ENCODE results near the gene SNED1. TPM values are rescaled to one million over a fixed set of nuclear protein-coding genes. Genes with fewer than 3 reads are reported as not detected.

The SNED1 gene
- total and polyA plus RNA-seq, 9 of the 15 experiments (the other 6 are each of a cell fraction or from before 2014, with no cell fraction given): 0.03 to 0.07 (median 0.05) TPM; not detected in 5

DNA sequence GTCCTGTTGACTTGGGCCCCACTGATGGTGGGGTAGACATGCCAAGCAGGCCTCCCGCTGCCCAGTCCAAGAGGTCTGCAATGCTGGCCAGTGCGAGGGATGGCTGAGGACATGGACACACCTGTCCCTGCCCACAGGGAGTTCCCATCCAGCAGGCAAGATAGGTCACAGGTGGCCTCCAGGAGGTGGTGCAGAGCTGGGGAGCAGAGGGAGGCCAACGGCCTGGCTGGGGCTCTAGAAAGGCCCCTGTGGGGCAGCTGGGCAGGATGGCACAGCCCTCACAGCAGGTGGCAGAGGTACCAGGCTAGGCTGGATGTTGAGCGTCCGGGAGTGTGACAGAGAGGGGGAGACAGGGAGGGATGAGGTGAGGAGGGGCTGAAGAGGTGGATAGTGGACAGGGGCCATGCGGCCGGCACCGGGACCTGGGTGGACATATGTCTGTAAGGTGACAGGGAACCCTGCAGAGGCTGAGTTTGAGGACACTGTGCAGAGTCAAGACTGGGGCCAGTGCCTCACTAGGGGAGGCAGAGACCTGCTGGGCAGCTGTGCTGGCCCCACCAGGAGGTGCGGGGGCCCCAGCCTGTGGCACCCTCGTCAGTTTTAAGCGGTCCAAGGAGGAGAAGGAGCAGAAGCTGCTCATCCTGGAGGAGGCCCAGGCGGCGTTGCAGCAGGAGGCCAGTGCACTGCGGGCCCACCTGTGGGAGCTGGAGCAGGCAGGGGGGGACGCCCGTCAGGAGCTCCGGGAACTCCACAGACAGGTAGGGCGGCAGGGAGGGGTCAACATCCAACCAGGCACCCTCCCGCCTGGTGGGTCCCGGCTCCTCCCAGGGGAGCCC, 34.3 kb upstream of the SNED1 start:
- Histone ChIP-seq H4K20me1 (replicated peaks; ENCODE audit: control insufficient read depth, insufficient read depth, low read length) (no peaks in the 10 kb centered on the region), H3K4me2 (ENCODE audit: insufficient read depth, low read length) (no peak overlapping the region), H3K27me3 (ENCODE audit: control insufficient read depth in 2 of 2, insufficient read depth in 2 of 2, low read length in 2 of 2) (peaks cover 0 to 30% of the 10 kb centered on the region in 2 experiments; a peak in 2 of 5 replicates), H3K36me3 (ENCODE audit: control insufficient read depth, insufficient read depth, low read length) (no peaks in the 10 kb centered on the region), H3K9me3 (replicated peaks; ENCODE audit: control insufficient read depth, insufficient read depth, low read depth, low read length) (no peaks in the 10 kb centered on the region), H3K4me1 (replicated peaks in 1 of 2; ENCODE audit: control insufficient read depth in 2 of 2, insufficient read depth in 2 of 2, low read length in 2 of 2) (peaks cover 0 to 13% of the 10 kb centered on the region in 2 experiments; a peak in 1 of 5 replicates), H3K27ac (ENCODE audit: extremely low read depth, low read depth, low read length) (no peak overlapping the region), H2AFZ (ENCODE audit: low read depth, low read length) (no peak overlapping the region), H3K9me1 (ENCODE audit: control insufficient read depth, insufficient read depth, low read length) (no peaks in the 10 kb centered on the region), H3K79me2 (ENCODE audit: control insufficient read depth, insufficient read depth, low read length) (no peaks in the 10 kb centered on the region), H3K9ac (ENCODE audit: insufficient read depth in 1 of 2, low read depth in 2 of 2, low read length in 2 of 2) (no peak overlapping the region), H3K4me3 (no peak overlapping the region)
- TF ChIP-seq PHF21A (IDR thresholded peaks at IDR 0.05; ENCODE audit: borderline replicate concordance, low read depth) (no peak), ZNF282 (CRISPR knock-in tag; IDR thresholded peaks at IDR 0.05) (no peak), MYC (IDR thresholded peaks at IDR 0.05; ENCODE audit: low read depth, low read length) (no peak), MYC (CRISPR knock-in tag; IDR thresholded peaks at IDR 0.05; ENCODE audit: borderline replicate concordance, low read depth) (no peak), SMAD3 (CRISPR knock-in tag; conservative IDR thresholded peaks at IDR 0.05) (no peak), JUNB (CRISPR knock-in tag; conservative IDR thresholded peaks at IDR 0.05) (no peak), KLF10 (CRISPR knock-in tag; IDR thresholded peaks at IDR 0.05) (no peak), NFE2L1 (tag; IDR thresholded peaks at IDR 0.05; ENCODE audit: borderline replicate concordance, low read depth) (no peak)
- TF ChIP-seq, protein P1, sequence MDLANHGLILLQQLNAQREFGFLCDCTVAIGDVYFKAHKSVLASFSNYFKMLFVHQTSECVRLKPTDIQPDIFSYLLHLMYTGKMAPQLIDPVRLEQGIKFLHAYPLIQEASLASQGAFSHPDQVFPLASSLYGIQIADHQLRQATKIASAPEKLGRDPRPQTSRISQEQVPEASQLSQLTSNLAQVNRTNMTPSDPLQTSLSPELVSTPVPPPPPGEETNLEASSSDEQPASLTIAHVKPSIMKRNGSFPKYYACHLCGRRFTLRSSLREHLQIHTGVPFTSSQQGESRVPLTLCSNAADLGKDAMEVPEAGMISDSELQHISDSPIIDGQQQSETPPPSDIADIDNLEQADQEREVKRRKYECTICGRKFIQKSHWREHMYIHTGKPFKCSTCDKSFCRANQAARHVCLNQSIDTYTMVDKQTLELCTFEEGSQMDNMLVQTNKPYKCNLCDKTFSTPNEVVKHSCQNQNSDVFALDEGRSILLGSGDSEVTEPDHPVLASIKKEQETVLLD (IDR thresholded peaks at IDR 0.05): no peak
- TF ChIP-seq, protein P2, sequence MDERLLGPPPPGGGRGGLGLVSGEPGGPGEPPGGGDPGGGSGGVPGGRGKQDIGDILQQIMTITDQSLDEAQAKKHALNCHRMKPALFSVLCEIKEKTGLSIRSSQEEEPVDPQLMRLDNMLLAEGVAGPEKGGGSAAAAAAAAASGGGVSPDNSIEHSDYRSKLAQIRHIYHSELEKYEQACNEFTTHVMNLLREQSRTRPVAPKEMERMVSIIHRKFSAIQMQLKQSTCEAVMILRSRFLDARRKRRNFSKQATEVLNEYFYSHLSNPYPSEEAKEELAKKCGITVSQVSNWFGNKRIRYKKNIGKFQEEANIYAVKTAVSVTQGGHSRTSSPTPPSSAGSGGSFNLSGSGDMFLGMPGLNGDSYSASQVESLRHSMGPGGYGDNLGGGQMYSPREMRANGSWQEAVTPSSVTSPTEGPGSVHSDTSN (CRISPR knock-in tag; IDR thresholded peaks at IDR 0.05; ENCODE audit: low read depth): no peak
- TF ChIP-seq, protein P2 (tag; conservative IDR thresholded peaks at IDR 0.05; ENCODE audit: low read depth): no peak
- TF ChIP-seq, protein P3, sequence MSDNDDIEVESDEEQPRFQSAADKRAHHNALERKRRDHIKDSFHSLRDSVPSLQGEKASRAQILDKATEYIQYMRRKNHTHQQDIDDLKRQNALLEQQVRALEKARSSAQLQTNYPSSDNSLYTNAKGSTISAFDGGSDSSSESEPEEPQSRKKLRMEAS (CRISPR knock-in tag; IDR thresholded peaks at IDR 0.05): no peak
- TF ChIP-seq, protein P4, sequence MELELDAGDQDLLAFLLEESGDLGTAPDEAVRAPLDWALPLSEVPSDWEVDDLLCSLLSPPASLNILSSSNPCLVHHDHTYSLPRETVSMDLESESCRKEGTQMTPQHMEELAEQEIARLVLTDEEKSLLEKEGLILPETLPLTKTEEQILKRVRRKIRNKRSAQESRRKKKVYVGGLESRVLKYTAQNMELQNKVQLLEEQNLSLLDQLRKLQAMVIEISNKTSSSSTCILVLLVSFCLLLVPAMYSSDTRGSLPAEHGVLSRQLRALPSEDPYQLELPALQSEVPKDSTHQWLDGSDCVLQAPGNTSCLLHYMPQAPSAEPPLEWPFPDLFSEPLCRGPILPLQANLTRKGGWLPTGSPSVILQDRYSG (tag; conservative IDR thresholded peaks at IDR 0.05; ENCODE audit: low read depth): no peak
- TF ChIP-seq, protein P5, sequence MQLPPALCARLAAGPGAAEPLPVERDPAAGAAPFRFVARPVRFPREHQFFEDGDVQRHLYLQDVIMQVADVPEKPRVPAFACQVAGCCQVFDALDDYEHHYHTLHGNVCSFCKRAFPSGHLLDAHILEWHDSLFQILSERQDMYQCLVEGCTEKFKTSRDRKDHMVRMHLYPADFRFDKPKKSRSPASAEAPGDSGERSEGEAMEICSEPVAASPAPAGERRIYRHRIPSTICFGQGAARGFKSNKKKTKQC (CRISPR knock-in tag; IDR thresholded peaks at IDR 0.05): no peak
- intact Hi-C loops (cut with micrococcal nuclease): no loop called here
- WGBS (ENCODE audit: insufficient coverage, low coverage, missing lambda C conversion rate): 11% methylated on average over 18 of the region's 20 CpGs
- CTCF ChIA-PET (ENCODE audit: low intra/inter-chr PET ratio): no interaction called here
- BruUV-seq (replicated peaks): no TSS peak
- POLR2A ChIA-PET: no interaction called here
- FAIRE-seq (no peak), ATAC-seq (no peak), DNase-seq (ENCODE audit: extremely low read depth in 1 of 4, low spot score in 3 of 4) (no peak)
- in situ Hi-C loops (cut with MboI): no loop called here
